RWPE1 (cell line): ENCODE results near the gene ZCWPW2.
A peak's percentile ranks its signal among the peaks of the same experiment; 100 is the strongest.

Source experiments
- CTCF ChIA-PET: fragments of 350-600 bp; sonication (Branson Sonifier 250); formaldehyde crosslinking; extraction: SDS; loops from one replicate; lab custom pipeline; 2021; lab: Yijun Ruan, JAX
- POLR2A ChIA-PET: fragments of 400-600 bp; formaldehyde crosslinking; extraction: SDS; loops from one replicate; lab custom pipeline; 2020; ENCODE audit warnings: antibody characterized with exemption; ENCODE audit not compliant: low non-redundant PET; lab: Yijun Ruan, JAX
- DNase-seq: peaks from one replicate; pipeline ENCODE4 v3.0.0; 2012; ENCODE audit warnings: low spot score
- H3K27ac ChIP-seq: fragments of 450-650 bp; 2 replicates; pipeline ENCODE4 v1.5.1; 2017
- TF ChIP-seq, protein P1 (sequence below): fragments of 450-650 bp; conservative IDR thresholded peaks from 2 replicates; pipeline ENCODE4 v1.5.1; 2017; ENCODE audit warnings: low read depth, mild to moderate bottlenecking

Gene ZCWPW2, protein sequence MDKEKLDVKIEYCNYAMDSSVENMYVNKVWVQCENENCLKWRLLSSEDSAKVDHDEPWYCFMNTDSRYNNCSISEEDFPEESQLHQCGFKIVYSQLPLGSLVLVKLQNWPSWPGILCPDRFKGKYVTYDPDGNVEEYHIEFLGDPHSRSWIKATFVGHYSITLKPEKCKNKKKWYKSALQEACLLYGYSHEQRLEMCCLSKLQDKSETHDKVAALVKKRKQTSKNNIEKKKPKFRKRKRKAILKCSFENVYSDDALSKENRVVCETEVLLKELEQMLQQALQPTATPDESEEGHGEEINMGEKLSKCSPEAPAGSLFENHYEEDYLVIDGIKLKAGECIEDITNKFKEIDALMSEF

DNA sequence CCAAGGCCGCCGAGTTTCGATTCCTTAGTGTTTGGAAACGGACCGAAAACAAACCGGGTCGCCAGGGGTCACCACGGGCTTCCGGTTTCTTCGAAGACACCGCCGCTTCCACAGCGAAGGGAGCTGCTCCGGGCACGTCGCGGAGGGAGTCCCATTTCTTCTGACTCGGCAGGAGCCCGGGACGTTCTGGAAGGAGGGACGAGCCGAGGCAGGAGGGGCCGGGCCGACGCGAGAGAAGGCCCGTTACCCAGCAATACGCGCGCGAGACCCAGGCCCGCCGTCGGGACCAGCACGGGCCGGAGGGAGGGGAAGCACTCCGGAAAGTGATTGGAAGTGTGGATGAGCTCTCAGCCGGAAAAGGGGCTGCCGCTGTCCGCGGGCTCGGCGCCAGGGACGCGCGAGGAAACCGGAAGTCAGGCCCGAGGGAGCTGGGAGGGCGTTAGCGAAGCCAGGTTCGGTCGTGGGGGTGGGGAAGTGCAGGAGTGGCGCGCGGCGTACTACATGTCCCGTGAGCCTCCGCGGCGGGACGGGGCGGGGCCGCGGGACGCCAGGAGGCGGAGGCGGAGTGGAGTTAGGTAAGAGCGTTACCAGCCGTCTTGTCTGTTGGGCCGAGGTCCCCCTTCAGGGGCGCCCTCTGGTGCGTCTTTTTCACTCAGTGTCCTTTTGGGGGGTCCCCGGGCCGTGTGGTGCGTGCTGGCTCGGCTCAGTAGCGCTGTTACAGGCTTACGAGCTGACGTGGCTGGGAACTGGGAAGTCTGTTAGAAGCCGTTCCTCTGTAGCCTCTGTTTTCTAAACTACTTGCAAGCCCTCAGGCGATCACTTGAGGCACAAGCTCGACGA lies at the start of gene ZCWPW2, which contains the start of gene AZI2:
TSS of gene ZCWPW2 (plus strand) at position 93 of the 840 bp plus-strand sequence. CDS start 64,348 bp downstream, outside the sequence.
TSS of gene AZI2 (minus strand) at position 196 of the 840 bp plus-strand sequence. CDS start 8,207 bp downstream, outside the sequence.
- ChIA-PET CTCF (interaction anchor here (0.6 to 0.7 kb wide), 2 partner anchors 1262 to 1725 kb away, joined by 4 to 8 read pairs; no protein-coding TSS in a partner anchor), POLR2A (interaction anchor here (0.6 kb wide), 1 partner anchor 1340 kb away, joined by 4 read pairs; no protein-coding TSS in a partner anchor)
- peak; percentile 69 for DNase-seq
- TF ChIP-seq, protein P1, sequence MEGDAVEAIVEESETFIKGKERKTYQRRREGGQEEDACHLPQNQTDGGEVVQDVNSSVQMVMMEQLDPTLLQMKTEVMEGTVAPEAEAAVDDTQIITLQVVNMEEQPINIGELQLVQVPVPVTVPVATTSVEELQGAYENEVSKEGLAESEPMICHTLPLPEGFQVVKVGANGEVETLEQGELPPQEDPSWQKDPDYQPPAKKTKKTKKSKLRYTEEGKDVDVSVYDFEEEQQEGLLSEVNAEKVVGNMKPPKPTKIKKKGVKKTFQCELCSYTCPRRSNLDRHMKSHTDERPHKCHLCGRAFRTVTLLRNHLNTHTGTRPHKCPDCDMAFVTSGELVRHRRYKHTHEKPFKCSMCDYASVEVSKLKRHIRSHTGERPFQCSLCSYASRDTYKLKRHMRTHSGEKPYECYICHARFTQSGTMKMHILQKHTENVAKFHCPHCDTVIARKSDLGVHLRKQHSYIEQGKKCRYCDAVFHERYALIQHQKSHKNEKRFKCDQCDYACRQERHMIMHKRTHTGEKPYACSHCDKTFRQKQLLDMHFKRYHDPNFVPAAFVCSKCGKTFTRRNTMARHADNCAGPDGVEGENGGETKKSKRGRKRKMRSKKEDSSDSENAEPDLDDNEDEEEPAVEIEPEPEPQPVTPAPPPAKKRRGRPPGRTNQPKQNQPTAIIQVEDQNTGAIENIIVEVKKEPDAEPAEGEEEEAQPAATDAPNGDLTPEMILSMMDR: no peak; the same call in 1 of the 2 replicates
- peak within 1 kb of the TSS; percentile 100 for H3K27ac ChIP-seq

DNA sequence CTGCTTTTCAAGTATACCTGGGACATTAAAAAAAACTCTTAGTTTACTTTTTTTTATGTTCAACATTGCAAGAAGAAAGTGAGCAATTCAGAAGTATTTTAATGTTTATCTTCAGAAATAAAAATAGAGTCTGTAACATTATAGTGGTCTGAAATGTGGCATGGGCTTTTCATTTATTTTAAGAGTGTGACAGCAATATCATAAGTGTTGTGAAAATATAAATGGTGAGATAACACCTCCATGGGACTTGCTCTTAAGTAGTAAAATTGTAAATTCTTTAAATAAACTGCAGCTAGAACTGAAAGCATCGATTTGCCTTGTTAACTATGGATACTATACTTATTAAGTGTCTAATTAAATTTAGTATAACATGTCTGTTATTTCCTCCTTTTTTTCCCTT lies 48.8 kb upstream of the ZCWPW2 start:
- no peak for DNase-seq
- CTCF ChIA-PET: no interaction called here
- no peak overlapping the region for H3K27ac ChIP-seq
- POLR2A ChIA-PET: no interaction called here
- TF ChIP-seq, protein P1: no peak

DNA sequence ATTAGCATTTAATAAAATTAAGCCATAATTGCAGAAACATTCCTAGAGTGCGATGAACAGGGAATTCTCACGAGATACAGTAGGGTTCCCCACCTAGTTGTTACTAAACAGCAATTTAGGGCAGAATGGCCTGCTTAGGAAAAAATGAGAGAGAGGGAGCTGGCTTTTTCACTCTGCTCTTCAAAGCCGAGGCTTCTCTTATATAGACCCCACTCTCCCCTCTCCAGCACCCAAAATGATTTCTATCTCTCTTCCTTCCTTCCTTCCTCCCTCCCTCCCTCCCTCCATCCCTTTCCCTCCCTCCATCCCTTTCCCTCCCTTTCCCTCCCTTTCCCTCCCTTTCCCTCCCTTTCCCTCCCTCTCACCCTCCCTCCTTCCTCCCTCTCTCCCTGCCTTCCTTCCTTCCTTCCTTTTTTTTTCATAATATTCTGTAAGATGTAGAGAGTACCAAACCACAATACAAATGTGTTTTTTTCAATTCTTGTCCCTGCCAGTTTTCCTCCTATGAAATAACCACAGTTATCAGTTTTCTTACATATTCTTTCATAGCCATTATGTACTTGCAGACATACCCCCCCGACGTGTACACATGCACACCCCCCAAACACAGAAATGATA lies 48.1 kb upstream of the ZCWPW2 start:
- no peak overlapping the region for H3K27ac ChIP-seq
- DNase-seq: no peak
- ChIA-PET POLR2A (no interaction called here), CTCF (no interaction called here)
- TF ChIP-seq, protein P1: no peak

DNA sequence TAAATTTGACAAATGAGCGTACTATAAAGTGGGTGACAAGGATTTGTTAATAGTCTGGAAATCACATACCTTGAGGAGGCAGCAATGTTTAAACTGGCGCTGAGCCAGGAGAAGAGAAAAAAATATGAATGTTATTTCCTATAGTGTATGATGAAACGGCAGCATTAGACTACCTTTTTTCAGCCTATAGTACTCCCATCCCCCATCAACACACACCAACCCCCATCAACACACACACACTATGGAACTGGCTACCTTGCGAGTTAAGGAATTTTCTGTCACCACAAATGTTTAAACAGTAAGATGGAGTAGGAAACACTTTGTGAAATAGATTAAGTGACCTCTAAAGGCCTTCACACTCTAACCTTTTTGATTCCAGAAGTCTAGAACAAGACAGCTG lies 46.8 kb upstream of the ZCWPW2 start:
- DNase-seq: no peak
- TF ChIP-seq, protein P1: no peak
- ChIA-PET POLR2A (no interaction called here), CTCF (no interaction called here)
- no peak overlapping the region for H3K27ac ChIP-seq

DNA sequence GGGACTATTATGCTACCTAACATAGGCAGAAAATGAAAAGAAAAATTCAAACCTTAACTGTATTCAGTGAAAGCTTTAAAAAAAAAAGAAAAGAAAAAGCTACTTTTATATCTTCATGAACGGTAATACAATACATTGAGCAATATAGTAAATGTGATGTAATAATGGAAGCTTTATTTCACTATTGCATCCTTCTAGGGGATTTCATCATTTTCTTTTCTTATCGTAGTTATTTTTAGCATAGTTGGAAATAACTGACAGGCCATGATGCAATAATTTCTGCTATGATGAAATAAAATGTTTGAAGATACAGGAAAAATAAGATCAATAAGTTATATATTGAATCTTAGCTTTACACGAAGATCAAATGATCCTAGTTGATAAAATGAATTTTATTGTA lies 40.3 kb upstream of the ZCWPW2 start:
- POLR2A ChIA-PET: no interaction called here
- DNase-seq: no peak
- TF ChIP-seq, protein P1: no peak
- H3K27ac ChIP-seq: no peak overlapping the region
- CTCF ChIA-PET: interaction anchor here (0.6 to 1.0 kb wide), 2 partner anchors 20 to 809 kb away, joined by 4 to 5 read pairs; no protein-coding TSS in a partner anchor

DNA sequence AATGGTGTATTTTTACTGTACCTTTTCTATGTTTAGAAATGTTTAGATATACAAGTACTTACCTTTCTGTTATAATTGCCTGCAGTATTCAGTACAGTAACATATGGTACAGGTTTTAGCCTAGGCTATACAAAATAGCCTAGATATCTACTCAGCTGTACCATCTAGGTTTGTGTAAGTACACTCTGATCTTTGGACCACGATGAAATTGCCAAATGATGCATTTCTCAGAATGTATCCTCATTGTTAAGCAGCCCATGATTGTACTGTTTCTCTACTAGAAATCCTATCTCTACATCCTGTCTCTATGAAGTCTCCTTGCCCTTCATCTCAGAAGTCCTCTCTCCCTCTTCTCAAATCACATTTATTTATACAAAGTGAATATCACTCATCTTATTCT lies 32.8 kb upstream of the ZCWPW2 start:
- no peak overlapping the region for H3K27ac ChIP-seq
- POLR2A ChIA-PET: no interaction called here

More for the DNA sequence above, 32.8 kb upstream of the ZCWPW2 start:
- TF ChIP-seq, protein P1: no peak
- CTCF ChIA-PET: interaction anchor here (0.6 kb wide), 1 partner anchor 591 kb away, joined by 3 read pairs; no protein-coding TSS in a partner anchor
- DNase-seq: no peak
